ENCODE measurements around the gene JCHAIN.

Gene JCHAIN

DNA sequence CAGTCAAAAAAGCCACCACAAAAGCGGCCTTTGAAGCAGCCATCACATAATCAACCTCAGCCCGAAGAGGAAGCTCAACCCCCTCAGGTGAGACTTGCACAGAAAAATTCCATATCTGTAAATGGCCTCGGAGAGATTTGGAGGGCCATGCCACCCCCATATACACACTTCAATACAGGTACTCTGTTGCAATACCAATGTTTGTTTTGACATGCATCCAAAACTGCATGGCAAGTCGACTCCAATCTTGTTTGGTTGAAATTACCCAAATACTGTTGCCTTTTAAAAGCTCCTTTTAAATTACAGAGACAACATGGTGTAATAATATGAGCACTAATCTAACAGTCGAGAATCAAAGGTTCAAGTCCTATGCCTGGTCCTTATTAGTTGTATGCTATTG lies 31.8 kb downstream of the JCHAIN start:
- DNase-seq: no peak

DNA sequence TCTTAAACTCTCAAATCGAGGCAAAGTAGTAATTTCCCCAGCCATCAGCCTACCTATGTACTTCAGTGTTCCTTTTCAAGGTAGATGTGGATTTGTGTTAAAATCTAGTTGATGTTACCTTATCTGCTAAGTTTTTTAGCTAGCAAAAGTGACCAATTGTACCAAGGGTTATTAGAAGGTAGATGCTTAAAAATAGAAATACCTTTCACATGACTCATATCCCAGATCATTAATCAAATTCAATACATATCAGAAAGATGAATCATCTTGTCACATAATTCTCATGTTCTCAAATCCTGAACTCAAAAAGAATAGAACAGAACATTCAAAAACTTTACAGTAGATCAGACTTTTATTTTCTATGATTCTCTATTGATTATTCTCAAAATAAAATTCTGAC lies 34.3 kb downstream of the JCHAIN start:
- no peak for DNase-seq

DNA sequence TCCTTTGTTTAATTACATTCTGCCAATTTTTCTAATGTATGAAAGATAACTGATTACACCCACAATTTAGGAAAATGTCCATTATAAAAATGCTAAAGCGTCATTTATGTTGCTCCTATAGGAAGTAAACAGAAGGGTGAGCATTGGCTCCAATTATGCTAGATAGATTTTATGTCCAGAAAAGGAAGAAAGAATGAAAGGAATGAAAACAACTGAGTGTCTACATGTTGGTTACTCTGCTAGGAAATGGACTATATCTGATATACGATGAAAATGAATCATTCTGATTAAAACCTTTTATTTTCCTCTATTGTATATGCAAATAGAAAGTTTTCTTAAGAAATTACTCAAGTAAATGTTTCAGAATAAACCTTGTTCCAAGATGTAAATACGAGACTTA lies 36.1 kb downstream of the JCHAIN start:
- no peak for DNase-seq

DNA sequence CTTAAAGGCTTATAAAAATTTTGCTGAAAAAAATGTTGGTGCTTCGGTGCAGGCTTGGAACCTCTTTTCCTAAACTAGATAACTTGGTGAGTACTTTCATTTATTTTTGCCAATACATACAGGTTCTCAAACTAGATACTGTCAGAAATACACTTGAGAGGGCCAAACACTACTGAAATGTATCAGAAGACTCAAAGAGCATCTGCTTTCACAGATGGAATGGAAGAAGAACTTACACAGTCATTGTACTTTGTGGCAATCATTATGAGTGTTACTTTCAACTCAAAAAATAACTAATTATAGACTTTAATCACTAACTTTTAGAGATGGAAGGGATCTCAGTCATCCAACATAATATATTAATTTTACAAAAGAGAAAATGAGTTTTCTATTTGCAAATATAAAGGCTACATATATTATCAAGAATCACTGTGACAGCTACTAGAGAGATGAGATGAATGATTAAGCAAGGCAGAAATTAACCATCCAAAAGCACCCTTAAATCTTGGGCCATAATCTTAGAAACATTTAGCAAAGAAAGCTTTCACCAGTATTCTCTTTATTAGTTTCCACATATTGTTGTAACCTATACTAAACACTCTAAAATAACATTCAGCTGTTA lies 36.7 kb downstream of the JCHAIN start:
- no peak for DNase-seq

DNA sequence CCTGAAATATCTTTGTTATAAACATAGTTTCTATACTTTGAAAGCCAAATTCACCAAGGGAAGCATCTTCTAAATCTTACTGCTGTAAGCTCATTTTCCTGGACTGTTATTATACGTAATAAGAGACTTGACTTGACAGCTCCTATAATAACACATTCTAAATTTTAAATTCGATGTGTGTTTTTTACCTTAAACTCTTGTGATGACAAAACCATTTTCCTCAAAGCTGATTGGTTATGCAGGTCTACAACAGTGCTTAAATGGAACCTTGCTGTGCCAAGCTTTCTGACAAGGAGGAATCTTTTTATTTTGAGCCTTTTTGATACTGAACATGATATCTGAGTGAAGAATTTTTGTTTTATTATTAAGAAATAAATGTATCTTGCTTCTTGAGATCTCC lies 37.9 kb downstream of the JCHAIN start, which contains the start of gene ENAM:
Gene ENAM, plus strand, starts transcription at position 301 of the 400 bp plus-strand sequence. CDS start 757 bp downstream, outside the sequence.
- DNase-seq: no peak

DNA sequence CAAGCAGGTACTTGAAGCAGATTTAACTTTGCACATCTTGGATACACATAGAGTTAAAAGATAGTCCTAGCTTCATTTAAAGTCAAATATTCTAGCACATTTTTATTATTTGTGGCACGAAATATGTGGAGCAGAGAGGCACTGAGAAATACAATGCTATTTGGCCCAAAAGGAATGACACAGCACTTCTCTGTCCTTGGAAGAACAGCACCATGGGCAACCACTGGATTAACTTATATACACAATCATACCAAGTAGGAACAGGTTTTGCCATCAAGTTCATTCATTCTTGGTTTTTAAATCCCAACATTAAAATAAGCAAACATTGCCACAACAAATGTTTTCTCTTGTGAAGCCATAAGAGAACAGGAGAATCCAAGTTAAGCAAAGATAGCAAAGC lies 38.7 kb downstream of the JCHAIN start:
- no peak for DNase-seq

DNA sequence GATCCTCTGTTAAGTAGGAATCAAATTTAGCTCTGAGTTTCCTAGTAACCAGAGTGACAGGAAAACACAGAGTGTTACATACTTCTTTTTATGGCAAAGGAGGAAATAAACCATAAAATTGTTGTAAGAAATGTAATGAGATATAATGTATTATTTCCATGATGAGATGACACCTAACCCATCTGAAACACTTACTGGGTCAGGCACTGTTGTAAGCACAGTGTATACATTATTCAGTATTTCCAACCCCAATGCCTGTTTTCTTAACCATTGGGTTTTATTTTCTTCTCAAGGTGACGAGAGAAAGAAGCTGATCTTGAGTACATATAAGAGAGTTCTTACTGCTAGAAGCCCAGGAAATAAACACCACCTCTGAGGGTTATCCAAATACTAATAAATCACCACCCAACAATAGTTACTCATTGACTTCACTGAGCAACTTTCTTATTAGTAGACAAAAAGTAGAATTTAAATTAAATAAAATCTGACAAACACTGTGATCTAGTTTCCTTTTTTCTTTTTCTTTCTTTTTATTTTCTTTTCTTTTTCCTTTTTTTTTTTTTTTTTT lies 42.0 kb downstream of the JCHAIN start:
- DNase-seq: no peak

DNA sequence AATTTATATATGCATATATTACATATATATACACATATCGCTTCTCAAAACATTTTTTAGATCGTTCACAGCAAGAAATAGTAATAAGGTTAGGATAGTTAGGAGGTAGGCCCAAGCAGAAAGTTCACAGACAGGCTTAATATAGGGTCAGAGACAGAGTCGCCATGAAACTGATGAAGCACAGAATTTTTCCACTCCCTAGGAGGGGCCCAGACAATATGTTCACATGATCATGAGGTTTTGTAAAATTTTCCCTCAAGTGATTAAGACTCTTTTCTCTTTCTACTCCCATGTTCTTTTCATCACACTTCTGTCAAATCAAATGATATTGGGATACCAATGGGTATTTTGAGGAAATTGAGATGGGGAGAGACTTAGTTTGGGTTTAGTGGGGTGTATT lies 43.0 kb downstream of the JCHAIN start:
- no peak for DNase-seq

DNA sequence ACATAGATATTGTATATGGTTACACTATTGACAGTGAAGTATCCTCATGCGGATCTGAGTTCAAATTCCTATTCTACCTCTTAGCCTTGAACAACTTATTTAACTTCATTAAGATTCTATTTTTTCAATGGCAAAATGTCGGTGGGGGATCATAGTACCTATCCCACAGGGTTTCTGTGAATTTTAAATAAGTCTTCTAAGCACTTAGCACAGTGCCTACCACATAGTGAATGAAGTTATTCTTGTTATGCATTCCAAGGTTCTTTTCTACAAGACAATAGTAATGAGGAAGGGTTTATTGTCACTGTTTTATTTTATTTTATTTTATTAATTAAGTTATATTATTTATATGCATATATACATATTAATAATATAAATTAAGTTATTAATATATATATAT lies 46.5 kb downstream of the JCHAIN start:
- DNase-seq: no peak

DNA sequence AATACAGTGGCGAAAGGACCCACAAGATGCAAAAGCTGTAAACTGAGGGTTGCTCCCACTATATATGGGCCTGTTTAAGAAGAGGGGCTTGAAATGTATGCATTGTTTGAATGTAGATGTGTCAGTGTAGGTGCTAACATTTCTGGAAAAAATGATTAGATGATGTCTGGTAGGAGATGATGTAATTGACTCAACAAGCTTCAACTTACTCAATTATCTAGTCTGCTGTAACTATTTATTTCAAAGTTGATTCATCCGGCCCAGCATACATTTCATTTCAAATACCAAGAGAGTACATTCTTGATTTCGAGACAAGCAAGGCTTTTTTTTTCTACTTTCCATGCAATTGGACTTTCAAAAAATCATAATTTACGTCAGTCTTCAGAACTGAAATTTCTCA lies 47.0 kb downstream of the JCHAIN start:
- no peak for DNase-seq

DNA sequence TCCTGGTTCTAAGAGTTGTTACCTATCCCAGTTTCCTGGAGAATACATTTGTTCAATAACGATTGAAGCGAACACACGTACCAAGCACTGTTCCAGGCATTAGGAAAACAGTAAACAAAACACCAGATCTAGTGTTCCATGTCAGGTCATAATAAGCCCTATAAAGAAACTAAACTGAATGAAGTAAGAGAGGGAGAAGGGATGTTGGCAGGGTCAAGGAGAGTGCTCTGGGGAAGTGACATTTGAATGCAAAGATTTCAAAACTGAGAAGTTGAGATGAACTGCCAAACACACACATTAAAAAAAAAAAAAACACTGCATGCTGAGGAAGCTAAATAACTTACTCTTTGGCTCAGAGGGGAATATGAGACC lies 52.1 kb downstream of the JCHAIN start:
- DNase-seq: no peak

DNA sequence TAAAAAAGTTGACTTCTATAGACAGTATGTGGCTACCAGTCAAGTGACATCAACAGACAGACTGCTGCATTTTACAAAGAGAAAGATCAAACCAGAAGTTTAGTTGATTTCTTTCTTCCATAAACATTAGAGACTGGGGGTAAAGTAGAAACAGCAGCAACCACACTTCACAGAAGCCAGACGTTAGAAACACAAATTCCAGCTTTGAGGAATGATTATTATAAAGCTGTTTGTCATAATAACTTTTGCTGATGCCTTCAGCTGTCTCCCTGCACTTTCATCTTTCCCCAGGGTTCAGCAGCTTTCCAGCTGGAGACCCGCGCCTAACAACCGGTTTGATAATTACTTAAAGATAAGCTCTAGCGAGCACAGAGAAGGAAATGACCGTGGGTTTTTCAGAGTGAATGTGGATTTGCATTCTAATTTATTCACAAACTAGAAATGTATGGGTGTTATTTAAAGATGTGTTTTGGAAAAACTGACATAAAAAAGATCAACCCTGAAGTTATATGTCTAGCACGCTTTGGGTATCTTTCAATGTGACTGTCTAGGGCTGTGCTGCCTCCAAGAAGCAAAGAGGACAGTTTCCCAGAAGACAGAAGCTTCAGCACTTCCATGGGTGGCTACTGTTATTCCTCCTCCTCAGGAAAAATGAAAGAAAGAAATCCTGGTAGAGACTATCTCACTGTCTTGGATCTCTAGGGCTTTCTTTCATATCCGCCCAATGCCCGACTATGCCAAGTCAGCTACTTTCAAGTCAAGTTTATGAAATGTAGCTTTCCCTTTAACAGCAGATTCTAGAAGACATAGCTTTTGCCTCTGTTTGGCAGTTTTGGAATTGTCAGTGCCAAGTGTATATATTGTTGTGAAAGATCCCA lies 52.8 kb downstream of the JCHAIN start:
- DNase-seq: no peak

DNA sequence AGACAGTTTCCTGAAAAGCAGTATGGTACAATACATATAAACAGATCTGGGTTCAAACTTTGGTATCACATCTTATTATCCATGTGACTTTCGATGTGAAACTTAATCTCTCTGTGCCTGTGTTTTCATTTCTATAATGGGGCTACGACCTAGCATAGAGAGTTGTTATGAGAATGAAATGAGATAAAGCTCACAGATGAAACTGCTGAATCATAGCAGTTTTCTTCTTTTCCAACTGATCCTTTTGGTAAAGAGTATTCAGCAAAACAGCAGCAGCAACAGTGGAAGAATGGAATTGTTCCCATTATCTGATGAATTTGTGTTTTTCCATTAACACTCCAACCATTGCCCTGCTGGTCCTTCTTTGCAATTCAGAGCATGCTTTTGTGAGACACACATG lies 58.0 kb downstream of the JCHAIN start:
- DNase-seq: no peak

DNA sequence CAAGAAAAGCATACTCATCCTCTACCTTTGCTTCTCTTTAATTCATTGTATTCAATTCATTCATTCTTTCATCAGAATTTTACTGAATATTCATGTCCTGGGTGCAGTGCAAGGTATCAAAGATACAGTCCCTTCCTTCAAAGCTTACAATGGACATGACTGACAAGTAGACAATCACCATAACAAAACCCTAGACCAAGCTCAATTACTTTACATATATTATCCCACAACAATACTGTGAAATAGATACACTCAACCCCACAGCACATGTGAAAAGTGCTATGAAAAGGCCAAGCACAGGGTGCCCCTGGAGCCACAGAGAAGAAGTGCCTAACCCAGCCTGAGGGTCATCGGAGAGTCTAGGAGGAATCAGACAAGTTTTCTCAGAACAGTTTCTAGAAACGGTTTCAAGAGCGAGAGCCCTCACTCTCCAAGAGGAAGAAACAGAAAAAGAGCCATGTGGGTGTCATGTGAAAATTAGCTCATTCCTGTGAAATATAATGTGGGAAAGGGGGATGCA lies 58.9 kb downstream of the JCHAIN start:
- DNase-seq: no peak

DNA sequence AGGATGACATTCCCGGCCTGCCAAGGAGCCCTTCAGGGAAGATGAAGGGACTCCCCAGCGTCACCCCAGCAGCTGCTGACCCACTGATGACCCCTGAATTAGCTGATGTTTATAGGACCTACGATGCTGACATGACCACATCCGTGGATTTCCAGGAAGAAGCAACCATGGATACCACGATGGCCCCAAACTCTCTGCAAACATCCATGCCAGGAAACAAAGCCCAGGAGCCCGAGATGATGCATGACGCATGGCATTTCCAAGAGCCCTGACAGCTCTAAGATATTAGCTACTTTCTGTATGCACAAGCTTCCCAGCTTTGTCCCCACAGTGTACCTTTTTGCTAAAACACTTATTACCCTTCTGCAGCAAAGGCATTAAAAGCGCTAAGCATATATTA lies 59.8 kb downstream of the JCHAIN start:
- no peak for DNase-seq

All from activated CD8-positive, alpha-beta memory T cell treated with anti-CD3 and anti-CD28 coated beads, Interleukin-2, amount 50 U/mL, for 4 hours (primary cell).